T-helper 1 cell treated with Interleukin-12 subunit alpha and Interleukin-12 subunit beta and Interleukin-4 antibody, amounts not matched to agents 30 ng/mL and 1 ng/mL, for 36 hours (primary cell): Measurements from ENCODE around the gene UBAC2. TPM values are rescaled to one million over a fixed set of nuclear protein-coding genes. Genes with fewer than 3 reads are reported as not detected.

Experiments used
- intact Hi-C: fragments of 100-400 bp; cut with micrococcal nuclease; formaldehyde crosslinking; loops from one replicate; pipeline ENCODE4 v1.15.1; 2024
- total RNA-seq: library from RNA; stranded (reverse); gene quantifications from 2 replicates; pipeline ENCODE4 v1.2.3, GENCODE V29; 2022

UBAC2 gene
- total RNA-seq, 1 donor from 2014 or later, result 50.0 TPM

DNA sequence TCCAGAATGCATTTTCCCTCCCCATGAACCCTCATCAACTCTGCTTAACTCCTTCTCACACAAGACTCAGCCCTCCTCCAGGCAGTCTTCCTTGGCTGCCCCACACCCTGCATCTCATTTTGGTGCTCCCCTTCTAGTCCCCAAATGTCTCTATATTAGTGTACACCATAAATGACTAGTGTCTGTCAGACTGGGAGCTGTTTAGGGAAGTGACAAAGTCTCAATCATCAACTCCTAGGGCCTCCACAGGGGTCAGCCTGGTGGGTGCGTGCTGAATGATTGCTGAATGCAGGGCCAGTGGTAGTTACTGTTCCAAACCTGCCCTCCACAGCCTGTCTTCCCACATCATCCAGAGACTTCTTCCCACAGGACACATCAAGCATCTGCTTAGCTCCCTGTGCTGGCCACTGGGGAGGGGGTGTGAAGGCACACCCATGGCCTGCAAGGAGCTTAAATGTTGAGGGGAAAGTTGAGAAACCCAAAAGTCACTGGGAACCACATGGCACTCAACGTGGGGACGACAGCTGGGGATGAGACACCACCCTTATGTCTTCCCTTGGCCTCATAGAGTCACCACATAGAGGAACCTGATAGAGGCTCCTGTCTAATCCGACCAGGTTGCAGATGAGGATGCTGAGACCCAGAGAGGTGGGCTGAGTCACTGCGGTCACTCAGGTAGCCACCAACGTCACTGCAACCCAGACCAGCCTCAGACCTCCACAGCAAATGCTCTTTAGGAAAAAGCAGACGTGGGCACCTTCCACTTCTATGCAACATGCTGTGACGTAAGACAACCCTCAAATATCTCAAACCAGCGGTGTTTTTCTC is 221.3 kb downstream of the UBAC2 start:
- intact Hi-C loops, result loop anchor here (2.0 kb wide), 1 partner anchor 65 kb away; no protein-coding TSS in a partner anchor

DNA sequence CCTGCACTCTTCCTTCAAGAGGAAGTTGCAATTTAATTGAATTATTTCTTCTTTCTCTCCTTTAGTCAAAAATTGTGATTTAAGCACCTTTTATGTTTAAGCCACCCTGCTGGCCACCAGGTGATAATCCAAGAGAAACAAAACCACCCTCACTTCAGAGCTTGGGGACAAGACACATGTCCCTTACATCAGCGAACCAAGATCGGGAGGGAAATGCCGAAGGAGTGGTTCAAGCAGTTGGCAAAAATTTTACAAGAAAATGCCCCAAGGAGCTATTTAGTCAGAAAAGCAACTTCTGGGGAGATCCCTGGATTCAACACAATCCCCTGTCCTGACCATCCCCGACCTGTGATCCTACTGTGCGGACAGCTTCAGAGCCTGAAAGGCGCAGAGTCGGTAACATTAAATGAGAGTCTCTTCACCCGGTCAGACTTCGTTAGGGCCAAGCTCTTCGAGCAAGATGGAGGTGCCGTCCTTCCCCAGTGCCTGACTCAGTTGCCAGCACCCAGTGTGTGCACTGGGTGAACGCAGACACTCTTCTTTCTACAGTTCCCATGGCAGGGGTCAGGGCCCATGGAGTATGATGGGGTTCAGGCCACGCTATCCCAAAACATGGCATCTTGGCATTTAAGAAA is 222.0 kb downstream of the UBAC2 start:
- intact Hi-C loops, result no loop called here

DNA sequence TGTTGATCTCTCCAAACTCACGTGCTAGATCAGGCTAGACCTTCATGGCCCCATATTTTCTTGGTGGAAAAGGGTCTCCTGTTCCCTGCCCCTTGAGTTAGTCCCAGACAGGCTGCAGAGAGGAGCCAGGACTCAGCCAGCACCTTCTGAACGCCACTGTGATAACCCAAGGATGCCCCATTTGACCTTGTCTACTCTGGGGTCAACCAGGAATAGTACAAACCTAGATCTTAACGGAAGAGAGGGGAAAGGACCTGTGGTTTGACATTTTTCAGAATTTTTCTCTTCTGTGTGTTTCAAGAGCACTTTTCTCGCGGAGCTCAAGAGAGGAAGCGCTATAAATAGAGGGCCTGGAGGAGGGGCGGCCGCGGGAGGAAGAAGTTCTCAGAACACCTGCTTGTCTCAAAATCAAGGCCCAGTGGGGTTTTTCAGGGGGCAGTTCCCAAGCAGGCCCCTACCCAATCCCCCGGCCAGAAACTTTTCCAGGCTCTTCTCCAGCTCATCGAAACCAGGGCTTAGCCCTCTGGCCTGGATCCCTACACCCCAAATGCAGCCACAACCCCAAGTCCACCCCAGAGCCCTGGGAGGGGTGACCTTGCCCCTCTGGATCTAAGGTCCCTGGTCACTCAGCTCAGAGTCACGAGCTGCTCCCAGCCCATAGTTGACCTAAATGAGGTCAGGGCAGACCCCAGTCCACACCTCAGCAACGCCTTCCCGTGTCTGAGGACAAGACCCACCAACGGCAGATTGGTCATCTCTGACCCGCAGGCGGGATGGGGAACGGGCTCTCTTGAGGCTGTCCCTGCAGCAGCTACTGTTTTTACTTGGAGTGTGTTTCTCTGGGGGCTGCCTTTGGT is 225.1 kb downstream of the UBAC2 start:
- intact Hi-C loops, result no loop called here

DNA sequence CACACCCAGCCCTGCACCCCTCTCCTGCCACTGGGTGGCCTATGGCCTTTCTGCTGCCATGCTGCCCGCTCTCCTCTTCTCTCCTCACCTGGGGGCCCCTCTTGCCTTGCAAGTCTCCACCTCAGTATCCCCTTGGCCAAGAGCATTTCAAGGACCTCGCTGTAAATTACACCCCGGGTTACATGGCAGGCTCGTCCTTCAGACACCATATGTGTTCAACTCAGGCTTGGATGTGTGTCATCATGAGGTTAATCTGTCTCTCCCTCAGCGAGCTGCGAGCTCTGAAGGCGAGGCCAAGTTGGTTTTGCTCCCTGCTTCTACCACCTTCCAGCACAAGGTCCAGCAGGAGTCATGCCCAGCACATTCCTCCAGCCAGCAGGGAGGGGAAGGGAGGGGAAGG is 225.8 kb downstream of the UBAC2 start:
- intact Hi-C loops, result no loop called here

DNA sequence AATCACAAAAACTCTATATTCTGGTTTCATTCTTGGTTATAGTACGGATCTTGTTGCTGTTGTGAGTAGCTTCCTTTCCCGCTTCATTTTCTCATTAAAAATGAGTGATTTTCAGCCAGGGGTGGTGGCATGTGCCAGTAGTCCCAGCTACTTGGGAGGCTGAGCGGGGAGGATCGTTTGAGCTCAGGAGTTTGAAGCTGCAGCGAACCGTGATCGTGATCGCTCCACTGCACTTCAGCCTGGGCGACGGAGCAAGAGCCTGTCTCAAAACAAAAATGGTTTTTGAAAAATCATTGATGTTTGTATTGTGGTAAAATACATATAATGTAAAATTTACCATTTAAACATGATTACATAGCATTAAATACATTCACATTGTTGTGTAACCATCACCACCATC is 229.0 kb downstream of the UBAC2 start:
- intact Hi-C loops, result no loop called here

DNA sequence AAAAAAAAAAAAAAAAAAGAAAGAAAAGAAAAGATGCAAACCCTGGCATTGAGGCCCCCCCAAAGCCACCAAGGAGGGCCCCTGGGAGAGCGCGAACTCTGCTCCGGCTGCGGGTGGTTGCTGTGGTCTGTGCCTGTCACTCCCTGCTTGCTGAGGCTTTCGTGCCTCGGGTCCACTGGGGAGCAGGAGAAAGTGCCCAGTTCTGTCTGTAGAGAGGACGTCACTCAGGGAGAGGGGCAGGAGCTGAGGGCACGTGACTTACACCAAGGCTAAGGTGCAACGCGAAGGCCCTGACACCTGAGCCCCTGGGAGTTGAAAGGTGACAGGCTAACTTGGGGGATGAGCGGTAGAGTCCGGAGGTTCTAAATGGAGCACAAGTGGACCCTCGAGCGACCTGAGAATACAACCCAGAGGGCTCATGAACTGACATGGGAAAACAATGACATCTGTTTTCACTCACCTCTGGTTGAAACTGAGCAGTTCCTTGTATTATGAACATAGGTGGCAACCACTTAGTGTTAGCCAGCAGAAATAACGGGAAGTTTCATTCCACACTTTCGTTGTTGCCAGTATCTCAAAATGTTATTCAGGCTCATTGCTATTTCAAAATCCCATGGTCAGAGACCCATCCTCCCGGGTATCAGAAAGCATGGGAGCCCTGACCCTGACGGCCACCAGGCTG is 231.4 kb downstream of the UBAC2 start:
- intact Hi-C loops, result loop anchor here (1.0 to 2.0 kb wide), 2 partner anchors 110 to 557 kb away; no protein-coding TSS in a partner anchor

DNA sequence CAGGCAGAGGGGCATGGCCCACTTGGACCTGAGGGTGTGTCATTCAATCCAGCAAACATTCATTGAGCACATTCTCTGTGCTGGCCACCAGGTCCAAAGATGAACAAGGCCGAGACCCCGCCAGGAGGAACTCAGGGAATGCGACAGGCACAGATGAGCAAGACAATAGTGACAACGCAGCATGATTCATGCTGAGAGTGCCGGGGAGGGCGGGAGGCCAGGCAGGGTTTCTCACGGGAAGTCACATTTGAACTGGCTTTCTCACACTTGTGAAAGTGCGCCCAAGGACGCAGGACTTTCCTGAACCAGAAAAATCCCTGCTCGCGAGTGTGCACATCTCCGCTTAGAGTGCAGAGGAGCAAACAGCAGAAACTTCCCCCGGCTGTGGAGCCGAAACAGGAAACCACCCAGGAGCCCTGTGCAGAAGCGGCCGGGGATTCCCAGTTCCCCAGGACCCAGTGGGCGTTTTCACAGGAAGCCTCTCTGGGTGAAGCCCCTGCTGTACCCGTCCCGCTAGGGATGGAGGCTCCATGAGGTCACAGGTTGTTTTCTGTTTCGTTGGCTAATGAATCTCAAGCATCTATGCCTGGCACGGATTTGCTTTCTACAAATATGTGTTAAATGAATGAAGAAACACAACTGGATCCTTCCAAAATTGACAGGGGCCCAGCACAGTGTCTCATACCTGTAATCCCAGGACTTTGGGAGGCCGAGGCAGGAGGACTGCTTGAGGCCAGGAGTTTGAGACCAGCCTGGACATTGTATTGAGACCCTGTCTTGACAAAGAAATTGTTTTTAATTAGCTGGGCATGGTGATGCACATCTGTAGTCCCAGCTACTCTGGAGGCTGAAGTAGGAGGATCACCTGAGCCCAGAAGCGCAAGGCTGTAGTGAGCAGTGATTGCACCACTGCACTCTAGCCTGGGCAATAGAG is 232.2 kb downstream of the UBAC2 start:
- intact Hi-C loops, result loop anchor here (1.0 to 2.0 kb wide), 2 partner anchors 111 to 558 kb away; no protein-coding TSS in a partner anchor

DNA sequence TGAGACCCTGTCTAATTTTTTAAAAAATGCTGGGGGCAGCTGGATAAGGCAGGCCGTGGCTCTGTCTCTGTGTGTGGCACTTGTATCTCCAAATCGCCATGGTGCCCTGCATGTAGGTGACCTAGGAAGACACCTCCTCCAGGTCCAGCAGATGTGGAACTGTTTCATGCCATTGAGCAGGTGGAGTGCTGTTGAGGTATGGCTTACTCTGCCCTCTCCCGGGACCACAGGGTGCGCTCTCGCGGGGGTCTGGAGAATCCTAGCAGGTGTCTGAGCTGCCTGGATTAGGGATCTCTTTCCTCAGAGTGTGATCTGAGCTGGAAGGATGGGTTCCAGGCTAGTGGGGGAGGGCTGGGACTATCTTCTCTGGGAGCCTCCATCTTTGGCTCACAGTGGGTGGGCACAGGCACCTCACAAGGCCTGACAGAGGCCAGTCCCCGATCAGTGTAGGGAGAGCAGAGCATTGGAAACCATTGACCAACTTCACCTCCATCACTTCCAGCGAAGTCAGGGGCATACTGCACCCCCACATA is 233.0 kb downstream of the UBAC2 start:
- intact Hi-C loops, result loop anchor here (2.0 kb wide), 1 partner anchor 559 kb away; no protein-coding TSS in a partner anchor

DNA sequence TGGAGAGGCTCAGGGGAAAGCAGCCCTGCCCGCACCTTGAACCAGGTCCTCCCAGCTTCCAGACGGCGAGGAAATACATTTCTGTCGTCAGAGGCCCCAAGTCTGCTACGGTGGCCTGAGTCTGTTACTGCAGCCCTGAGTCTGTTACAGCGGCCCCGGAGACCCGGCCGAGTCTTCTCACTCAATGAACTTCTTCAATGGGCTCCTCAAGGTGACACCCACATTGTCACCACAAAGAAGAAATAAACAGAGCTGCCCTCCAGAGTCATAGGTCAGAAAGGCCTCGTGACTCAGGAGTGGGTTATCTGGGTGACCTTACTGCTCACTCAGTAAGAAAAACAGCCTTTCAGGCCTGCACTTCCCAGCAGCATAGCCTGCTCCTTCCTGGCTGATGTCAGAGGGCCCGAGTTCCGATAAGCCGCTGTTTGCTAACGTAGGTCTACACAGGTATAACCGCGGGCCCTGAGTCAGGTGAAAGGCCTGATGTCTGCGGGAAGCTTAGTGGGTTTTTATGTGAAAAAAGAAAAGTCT is 233.7 kb downstream of the UBAC2 start:
- intact Hi-C loops, result no loop called here

DNA sequence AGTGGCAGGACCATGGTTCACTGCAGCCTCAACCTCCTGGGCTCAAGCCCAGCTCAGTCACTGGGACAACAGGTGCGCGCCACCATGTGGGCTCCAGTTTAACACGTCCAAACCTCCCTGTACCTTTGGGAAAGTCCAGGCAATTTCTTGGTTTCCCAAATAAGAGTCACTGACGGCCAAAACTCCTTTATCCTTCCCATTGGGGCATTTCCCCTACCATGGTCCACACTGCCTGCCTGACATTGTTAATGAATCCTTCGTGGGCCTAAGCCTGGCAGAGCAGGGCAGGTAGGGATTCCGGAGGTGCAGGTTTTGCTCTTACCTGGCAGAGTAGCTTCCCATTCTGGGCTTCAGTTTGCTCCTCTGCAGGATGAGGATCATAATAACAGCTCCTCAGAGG is 234.5 kb downstream of the UBAC2 start:
- intact Hi-C loops, result no loop called here

DNA sequence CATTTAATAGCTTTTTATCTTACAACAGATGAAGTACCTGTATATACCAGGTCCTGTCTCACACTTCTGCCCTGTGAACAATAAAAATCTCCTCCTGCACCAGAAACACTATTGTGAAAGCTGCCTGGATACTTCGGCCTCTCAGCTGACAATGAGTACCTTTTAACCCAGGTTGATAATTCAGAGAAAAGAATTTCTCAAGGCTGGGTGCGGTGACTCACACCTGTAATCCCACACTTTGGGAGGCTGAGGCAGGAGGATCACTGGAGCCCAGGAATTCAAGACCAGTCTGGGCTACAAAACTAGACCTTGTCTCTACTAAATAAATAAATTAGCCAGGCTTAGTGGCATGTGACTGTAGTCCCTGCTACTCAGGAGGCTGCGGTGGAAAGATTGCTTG is 235.3 kb downstream of the UBAC2 start:
- intact Hi-C loops, result loop anchor here (2.0 kb wide), 3 partner anchors 121 to 799 kb away; partner anchors contain the start of gene GPR183

Other genes starting within 250 kb of the UBAC2 start
- 95.8 and 97.6 TPM in 2 replicates for gene DOCK9, start 222.8 kb upstream of the UBAC2 start, total RNA-seq
- 10.6 and 11.4 TPM in 2 replicates for gene GPR18, start 57.5 kb downstream of the UBAC2 start, total RNA-seq
- gene GPR183, start 106.5 kb downstream of the UBAC2 start, total RNA-seq, result 14.5 and 15.4 TPM in 2 replicates